Fibroblast of peridontal ligament (primary cell): ENCODE measurements around the gene MAP2K7.
A peak's percentile ranks its signal among the peaks of the same experiment; 100 is the strongest.
"Not testable (repeated sequence)": the region's sequence is repeated elsewhere in the genome, so short reads cannot be mapped to it uniquely, and the experiment has no call there.

Experiments used
- DNase-seq: peaks from one replicate; pipeline ENCODE4 v3.0.0-alpha.2; 2010; ENCODE audit errors: extremely low read depth

MAP2K7 gene

DNA sequence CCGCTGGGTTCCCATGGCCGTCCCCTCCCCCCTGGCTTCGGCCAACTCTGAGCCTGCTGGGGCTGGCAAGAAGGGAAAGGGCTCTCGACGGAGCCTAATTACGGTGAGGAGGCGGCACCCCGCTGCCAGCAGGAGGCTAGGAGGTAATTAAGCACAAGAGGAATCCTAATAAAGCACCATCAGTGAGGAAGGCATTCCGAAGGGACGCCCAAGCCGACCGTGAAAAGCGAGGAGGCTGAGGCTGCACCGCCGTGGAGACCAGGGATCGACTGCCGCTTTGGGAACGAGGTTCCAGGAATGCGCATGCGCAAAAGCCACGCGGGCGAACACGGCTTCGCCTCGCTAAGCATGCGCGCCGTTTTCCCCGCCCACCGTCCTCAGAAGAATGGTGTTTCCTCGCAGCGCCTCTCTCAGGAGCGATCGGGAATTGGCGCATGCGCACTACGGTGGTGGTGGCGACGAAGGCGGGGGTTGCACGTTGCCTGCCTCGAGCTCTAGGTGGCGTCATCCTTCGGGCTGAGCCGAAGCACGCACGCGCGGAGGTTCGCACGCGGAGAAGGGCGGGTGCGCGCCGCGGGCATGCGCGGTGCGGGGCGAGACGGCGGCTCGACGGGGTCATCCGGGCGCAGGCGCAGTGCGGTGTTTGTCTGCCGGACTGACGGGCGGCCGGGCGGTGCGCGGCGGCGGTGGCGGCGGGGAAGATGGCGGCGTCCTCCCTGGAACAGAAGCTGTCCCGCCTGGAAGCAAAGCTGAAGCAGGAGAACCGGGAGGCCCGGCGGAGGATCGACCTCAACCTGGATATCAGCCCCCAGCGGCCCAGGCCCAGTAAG, at the start of gene MAP2K7:
TSS of gene MAP2K7 (plus strand) at position 634 of the 830 bp plus-strand sequence. CDS start at position 702, 68 bp downstream.
- DNase-seq = peak; percentile 99

DNA sequence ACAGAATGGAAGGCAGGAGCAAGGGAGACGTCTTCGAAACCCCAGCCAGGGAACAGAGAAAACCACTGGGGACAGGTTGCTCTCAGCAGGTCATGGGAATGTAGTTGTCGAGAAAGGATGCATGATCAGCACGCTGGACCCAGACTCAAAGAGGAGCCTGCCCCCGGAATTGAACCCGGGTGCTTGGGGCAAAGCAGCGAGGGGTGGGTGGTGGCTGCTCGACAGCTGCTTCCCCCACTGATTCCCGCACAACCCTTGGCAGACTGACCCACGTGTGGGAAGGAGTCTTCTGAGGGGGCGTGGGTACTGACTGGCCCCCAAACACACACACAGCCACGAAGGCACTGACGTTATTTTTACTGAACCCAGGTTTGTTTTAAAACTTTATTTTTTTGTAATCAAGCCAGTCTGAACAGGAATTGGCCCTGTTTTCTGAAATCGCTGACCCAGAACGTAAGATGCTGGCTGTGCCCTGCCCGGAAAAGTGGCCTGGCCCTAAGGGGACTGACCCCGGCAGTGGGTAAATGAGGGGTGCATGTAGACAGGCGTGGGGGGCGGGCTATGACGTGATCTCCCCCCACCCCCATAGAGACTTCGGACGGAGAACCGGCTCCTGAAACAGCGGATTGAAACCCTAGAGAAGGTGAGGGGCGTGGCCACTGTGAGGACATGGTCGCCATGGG, 48.1 kb upstream of the MAP2K7 start:
- DNase-seq = no peak

DNA sequence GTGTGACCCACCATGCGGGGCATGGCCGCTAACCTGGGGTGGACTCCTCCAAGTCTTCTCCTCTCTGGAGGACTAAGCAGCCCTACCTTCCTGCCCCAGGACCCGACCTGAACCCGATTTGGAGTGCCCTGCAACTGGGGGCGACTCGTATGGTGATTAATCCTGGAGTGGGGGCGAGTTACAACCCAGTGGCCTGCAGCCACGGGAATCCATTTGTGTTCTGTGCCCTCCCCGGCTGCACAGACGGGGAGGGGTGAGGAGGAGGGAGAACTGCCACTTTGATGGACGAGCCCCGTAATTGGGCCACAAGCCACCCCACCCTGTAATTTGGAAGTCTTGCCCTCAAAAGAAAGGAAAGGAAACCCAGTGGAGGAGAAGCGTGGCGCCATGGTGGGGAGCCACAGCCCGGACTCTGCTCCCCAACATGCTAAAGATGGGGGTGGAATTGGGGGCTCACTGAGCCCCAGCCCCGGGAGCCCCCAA, 47.5 kb upstream of the MAP2K7 start:
- no peak for DNase-seq

DNA sequence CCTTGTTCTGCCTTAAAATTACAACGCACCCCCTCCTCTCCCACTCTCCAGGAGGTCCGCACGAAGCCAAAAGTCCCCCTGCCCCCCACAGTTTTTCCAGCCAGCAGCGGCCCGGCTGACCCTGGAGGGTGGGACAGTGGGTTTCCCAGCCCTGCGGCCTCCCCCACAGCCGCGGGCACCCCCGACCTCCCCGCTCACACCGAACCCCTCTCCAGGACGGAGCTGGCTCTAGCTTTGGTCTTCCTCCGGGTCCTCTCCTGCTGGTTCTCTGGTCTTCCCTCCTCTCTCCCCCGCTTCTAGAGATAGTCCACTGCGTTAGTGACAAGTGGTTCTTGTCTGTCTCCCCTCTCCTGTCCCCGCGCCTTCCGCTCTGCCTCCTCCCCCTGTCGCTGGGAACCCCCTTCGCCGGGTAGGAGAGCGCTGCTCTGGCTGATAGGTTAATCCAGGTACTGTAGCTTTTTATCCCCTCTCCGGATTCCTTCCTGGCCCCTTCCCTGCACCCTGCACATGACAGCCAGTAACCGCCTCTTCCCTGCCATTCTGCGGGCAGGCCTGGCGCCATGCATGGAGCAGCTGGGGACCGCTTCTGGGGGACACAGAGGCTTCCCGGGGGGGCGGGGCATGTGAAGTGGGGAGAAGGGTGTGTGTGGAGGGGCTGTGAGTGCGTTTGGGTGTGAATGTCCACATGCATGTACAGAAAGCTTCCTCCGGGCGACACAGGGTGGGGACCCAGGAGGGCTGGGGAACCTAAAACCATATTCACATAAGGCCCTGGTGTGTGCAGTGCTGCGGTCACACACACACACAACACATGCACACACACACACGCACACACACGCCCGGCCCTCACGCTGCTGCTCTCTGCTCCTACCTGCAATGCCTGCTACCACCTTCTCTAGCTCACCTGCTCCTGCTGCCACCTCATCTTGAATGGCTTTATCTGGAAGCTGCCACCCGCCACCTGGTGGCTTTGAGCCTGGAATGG, 46.7 kb upstream of the MAP2K7 start:
- DNase-seq = no peak

DNA sequence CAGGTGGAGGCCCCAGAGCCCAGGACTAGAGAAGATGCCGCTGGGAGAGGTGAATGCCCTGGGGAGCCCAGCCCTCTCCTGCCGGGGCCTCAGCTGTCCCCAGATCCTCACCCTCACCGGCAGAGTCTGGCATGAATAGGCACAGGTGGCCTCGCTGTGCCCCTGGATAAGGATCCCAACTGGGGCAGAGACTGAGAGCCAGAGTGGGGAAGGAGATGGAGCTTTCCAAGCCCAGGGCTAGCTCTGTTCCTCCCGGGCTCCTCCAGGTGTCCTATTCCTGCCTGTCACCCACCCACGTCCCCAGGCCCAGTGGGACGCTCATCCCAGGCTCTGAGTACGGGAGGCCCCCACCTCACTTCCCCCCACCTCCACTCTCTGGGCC, 46.0 kb upstream of the MAP2K7 start:
- DNase-seq = no peak

DNA sequence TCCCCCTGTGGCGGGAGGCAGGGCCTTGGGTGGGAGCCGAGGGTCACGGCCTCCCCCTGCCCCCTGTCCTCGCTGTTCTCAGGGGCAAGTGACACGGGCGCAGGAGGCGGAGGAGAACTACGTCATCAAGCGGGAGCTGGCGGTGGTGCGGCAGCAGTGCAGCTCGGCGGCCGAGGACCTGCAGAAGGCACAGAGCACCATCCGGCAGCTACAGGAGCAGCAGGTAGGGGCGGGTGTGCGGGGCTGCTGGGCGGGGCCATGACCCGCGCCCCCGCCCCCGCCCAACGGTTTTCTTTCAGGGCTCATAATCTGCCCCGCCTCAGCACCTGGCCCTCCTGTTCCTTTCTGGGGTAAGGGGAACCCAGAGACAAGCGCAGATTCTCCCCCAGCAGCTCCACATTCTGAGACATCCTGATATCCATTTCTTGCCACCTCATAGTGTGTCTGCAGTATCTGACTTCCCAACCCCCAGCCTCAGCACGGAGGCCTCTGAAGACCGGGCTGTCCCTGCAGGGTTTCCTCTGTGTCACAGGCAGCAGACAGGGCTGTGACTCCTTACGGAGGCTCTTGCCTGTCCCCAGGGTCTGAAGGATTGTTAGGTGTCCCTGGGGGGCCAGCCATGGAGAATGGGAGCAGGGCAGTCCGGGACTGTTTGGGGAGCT, 45.4 kb upstream of the MAP2K7 start:
- DNase-seq = no peak

DNA sequence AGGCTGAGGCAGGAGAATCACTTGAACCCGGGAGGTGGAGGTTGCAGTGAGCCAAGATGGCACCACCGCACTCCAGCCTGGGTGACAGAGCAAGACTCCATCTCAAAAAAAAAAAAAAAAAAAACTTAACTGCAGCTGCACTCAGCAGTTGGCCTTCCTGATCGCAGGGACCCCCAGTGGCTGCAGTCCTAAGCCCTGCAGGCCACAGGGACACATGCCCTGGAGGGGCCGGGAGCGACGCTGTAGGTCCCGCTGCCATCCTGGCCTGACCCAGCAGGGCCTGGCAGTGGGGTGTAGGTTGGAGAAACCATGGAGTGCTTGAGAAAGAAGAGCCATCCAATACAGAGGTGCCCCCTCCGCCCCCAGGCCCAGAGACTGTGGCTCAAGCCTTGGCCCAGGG, 44.6 kb upstream of the MAP2K7 start:
- DNase-seq = not testable (repeated sequence)

DNA sequence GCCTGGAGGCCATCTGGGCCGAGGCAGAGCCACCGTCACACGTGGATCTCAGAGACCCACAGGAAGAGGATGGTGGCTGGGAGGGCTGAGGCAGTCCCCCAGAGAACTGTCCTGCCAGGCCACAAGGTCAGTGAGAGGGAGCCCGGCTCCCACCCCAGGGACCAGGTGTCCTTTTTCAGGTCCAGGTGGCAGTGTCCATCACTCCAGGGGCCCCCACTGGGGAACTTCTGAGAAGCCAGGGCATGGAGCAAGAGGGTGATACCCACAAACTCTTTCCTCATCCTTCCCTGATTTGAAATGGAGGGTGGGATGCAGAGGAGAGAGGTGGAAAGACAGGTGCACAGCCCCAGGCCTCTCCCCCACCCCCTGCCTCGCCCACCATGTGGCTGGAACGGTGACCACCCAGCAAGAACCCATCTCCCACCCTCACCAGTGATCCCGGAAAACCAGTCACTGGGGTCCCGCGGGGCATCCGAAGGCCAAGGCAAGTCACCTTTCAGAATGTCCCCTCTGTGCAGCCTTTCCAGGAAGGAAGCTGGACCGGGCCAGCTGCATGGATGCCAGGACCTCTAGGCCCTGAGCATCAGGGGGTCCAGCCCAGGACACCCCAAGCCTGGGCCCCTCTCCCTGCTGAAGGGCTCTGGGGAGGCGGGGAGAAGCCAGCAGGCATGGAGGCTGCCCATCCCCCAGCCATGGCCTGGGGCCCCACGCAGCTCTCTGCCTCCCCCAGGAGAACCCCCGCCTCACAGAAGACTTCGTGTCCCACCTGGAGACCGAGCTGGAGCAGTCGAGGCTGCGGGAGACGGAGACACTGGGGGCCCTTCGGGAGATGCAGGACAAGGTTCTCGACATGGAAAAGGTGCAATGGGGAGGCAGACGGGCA, 43.6 kb upstream of the MAP2K7 start:
- no peak for DNase-seq

DNA sequence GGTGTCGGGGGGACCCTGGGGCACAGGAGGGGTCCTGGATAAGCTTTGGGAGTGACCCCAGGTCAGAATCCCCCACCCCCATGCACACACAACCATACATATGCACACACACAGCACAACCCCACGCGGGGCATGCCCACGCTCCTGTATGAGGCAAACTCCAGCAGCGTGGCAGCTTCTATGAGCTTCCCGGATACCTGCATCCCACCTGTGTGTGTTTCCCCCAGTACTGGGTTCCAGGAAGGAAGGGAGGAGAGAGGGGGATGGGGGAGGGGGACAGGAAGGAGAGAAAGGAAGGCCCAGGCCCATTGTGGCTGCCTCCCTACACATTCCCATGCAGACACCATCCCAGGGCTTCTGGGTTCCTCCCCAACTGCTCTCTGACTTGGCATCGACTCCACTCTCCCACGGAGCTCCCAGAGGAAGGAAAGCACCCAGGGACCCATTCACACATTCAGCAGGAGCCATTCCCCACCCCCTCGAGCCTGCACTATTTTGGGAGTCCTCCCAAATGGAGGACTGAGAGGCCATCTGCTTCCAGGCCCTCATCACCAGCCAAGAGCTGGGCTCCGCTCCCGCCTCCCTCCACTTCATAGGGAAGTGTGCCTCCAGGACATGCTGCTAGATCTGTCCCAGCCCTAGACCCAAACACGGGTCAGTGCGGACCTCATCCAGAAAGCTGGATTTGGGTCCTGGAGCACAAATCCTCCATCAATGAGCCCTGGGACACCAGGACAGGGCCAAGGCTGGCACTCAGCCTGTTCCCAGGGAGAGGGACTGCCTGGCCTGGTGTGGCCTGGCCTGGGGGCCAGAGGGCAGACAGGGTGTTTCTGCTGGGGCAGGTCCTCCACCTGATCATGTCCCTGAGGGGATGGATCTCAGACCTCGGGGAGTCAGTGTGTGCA, 42.7 kb upstream of the MAP2K7 start:
- no peak for DNase-seq

DNA sequence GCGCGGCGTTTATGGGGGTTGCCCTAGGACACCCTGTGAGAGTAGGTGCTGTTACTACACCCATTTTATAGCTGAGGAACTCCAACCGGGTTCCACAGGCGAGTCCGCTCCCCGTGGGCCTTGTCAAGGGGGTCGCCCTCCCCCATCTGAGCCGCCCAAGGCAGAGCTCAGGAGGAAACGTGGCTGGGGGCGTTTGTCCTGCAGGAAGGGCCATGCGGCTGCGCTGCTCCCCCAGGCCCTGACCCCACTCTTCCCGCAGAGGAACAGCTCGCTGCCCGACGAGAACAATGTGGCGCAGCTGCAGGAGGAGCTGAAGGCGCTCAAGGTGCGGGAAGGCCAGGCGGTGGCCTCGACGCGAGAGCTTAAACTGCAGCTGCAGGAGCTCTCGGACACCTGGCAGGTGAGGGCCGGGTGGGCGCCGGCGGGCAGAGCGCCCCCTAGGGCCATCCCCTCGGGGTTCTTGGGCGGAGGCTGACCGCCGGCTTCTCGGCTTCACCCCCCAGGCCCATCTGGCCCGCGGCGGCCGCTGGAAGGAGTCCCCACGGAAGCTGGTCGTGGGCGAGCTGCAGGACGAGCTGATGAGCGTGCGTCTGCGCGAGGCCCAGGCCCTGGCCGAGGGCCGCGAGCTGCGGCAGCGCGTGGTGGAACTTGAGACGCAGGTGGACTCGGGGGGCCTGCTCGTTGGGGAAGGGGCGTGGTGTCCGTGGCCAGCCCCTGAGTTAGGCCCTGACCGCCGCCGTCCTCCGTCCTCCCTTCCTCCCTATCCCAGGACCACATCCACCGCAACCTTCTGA, 41.9 kb upstream of the MAP2K7 start:
- DNase-seq = no peak

DNA sequence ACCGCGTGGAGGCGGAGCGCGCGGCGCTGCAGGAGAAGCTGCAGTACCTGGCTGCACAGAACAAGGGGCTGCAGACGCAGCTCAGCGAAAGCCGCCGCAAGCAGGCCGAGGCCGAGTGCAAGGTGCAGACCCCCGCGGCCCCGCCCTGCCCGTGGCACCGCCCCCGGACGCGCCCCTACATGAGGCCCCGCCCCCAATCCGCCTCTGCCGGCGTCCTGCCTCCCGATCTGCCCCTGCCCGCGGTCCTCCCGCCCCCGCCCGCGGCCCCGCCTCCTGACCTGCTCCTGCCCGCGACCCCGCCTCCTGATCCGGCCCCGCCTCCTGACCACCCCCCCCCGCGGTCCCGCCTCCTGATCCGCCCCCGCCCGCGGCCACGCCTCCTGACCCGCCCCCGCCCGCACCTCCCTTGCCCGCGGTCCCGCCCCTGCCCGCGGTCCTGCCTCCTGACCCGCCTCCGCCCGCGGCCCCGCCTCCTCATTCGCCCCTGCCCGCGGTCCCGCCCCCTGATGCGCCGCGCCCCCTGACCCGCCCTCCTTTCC, 41.2 kb upstream of the MAP2K7 start:
- DNase-seq = no peak

DNA sequence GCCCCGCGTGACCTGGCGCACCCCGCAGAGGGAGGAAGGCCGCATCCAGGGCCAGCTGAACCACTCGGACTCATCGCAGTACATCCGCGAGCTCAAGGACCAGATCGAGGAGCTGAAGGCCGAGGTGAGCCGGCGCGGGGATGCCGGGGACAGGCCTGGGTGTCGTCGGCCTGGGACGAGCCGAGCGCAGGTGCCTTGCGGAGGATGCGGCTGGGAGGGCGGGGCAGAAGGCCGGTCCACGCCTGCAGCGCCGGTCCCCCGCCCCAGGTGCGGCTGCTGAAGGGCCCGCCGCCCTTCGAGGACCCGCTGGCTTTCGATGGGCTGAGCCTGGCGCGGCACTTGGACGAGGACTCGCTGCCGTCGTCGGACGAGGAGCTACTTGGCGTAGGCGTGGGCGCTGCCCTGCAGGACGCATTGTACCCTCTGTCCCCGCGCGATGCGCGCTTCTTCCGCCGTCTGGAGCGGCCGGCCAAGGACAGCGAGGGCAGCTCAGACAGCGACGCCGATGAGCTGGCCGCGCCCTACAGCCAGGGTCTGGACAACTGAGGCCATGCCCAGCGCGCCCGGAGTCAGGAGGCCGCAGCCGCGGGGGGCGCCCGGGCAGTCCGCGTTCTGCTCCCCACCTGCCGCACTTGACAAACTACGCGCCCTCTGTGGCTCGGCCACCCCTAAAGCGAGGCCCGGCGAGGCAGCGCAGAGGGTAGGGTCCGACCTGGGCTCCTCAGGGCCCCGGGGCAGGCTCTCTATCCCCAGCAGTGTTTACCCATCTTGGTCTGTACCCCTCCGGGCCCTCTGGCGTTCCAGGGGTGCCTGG, 40.3 kb upstream of the MAP2K7 start:
- no peak for DNase-seq

DNA sequence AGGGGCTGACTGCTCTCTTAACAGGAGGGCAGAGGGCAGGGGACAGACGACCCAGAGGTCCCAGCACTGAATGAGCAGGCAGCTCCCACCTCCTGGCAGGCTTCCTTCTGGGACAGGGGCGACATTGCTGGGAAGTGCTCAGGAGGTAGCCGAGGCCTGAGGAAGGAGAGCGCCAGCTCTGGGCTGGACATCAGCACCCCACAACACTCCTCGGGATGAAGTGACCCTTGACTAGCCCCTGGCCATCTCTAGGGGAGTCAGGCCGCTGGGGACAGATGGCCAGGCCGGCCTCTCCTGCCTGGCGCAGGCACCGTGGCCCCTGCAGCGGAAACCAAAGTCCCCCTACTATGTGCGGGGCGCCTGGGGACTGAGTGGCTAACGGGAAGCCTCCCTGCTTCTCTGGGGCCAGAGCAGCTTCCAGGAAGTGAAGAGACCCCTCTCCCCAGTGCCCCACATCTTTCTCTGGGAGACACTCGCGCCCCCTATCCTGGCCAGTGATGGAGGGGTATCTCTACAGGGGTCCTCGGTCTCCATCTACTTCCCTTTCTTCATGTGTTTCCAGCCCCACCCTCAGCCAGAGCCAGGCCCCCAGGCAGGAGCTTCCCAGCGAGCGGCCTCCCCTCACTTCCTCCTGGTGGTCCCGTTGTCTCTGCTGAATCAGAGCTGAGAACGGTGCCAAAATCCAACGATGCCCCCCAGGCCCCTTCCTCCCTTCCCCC, 39.5 kb upstream of the MAP2K7 start:
- no peak for DNase-seq

DNA sequence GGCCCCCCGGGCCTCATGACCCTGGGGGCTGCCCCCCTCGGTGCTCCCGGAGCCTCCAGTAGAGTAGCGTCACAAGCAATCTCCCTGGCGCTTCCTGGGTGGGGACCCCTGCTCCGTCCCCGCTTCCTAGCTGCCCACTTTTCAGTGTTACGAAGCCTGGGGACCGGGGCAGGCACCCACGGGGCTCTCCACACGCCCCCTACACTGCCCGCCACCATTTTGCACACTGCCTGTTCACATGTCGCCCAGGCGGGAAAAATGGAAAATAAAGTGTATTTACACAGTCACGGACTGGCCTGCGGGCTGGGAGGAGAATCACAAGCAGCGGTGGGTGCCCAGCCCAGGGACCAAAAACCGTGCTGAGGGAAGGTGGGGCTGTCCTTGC, 39.0 kb upstream of the MAP2K7 start:
- DNase-seq = no peak

DNA sequence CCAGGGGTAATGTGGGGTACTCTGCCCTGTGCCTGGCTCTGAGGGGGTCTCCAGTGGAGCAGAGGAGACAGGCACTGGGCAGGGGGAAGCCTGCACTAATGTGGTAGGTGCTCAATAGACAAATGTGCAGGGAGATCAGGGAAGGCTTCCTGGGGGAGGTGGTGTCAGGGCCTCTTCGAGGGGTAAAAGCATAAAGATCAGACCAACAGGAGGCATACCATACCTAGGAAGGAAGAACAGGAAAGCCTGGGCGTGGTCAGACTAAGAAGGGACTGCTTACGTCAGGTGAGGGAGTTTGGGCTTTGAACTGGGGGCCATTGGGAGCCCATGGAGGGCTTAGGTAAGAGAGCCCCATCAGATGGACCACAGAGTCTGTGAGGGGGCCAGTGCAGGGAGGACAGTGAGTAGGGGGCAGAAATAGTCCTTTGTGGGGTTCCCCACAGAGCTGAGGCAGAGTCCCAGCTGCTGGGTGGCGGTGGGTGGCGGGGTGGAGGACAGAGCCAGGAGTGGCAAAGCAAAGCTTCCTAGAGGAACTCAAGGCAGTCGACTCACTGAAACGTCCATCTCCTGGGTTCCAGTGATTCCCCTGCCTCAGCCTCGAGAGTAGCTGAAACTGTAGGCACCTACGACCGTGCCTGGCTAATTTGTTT, 38.3 kb upstream of the MAP2K7 start:
- DNase-seq = no peak

DNA sequence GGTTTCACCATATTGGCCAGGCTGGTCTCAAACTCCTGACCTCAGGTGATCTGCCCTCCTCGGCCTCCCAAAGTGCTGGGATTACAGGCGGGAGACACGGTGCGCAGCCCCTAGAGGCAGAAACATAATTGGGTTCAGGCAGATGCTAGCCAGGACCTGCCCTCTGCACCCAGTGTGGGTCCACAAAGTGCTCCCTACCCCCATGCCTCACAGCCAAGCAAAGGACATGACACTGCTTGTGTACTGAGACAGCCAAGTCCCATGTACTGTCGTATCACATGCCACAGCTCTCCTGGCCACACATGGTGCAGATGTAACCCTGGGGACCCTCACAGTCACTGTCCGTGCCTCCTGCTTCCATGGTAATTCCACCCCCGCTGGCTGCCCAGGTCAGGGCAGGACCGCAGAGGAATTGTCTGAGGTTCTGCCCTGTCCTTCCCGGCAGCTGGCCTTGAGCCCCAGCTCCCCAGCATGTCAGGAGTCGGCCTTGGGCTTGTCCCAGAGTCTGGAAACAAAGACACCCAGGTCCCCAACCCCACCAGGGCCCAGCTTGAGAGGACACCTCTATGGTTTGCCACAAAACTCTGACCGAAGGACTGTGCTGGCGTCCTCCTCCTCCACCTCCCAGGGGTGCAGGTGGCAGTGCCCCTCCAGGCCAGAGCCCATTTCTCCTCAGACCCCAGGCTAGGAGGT, 37.1 kb upstream of the MAP2K7 start:
- DNase-seq = no peak
